Uterus (tissue), 2 donors: ENCODE data around the gene CHD8.

Experiments used
- POLR2A ChIP-seq, 2 donors: fragments of 450-650 bp; IDR thresholded peaks; one replicate each; pipeline ENCODE4 v1.6.1; 2016; ENCODE audit warnings: antibody characterized with exemption in 2 of 2, mild to moderate bottlenecking in 1 of 2, moderate library complexity in 1 of 2
- TF ChIP-seq, protein P1 (sequence below), 4 experiments: fragments of 200-600 bp in 2 of 4; fragments of 450-650 bp in 2 of 4; sonication (generic) in 2 of 4; IDR thresholded peaks; one replicate each; pipeline ENCODE4 v1.5.1; 2016 to 2019; ENCODE audit warnings: antibody characterized with exemption in 4 of 4, mild to moderate bottlenecking in 2 of 4, moderate library complexity in 1 of 4

DNA sequence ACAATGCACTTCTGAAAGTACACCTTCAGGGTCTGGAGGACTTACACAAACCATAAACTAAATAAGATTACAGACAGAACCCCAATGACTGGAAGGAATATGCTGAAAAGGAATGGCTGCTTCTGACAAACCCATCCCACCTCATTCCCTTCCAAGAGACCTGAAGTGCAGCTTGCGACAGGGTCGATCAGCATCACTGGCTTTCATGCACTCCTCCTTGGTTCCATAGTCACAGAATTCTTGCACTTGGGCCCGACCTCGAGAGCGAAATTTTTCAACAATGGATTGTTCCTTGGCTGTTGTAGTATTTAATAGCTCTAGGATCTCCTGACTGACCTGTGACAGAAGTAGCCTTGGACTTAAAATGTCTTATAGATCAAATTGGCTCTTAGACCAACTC, 45.6 kb upstream of the CHD8 start:
- TF ChIP-seq, protein P1, sequence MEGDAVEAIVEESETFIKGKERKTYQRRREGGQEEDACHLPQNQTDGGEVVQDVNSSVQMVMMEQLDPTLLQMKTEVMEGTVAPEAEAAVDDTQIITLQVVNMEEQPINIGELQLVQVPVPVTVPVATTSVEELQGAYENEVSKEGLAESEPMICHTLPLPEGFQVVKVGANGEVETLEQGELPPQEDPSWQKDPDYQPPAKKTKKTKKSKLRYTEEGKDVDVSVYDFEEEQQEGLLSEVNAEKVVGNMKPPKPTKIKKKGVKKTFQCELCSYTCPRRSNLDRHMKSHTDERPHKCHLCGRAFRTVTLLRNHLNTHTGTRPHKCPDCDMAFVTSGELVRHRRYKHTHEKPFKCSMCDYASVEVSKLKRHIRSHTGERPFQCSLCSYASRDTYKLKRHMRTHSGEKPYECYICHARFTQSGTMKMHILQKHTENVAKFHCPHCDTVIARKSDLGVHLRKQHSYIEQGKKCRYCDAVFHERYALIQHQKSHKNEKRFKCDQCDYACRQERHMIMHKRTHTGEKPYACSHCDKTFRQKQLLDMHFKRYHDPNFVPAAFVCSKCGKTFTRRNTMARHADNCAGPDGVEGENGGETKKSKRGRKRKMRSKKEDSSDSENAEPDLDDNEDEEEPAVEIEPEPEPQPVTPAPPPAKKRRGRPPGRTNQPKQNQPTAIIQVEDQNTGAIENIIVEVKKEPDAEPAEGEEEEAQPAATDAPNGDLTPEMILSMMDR (IDR thresholded peaks at IDR 0.05), result no peak
- TF ChIP-seq POLR2A (IDR thresholded peaks at IDR 0.05), result no peak
